ENCODE data around the gene MFNG. TPM values are rescaled to one million over a fixed set of nuclear protein-coding genes. Genes with fewer than 3 reads are reported as not detected.

Gene MFNG
- polyA plus RNA-seq, 1 donor from 2014 or later, result 0.17 TPM

- Histone ChIP-seq H3K79me2 (replicated peaks; ENCODE audit: insufficient read depth, low read length) (no peaks in the 10 kb centered on the region), H3K27me3 (ENCODE audit: insufficient read depth, low read depth, low read length) (no peaks in the 10 kb centered on the region), H3K9me3 (ENCODE audit: low read length) (no peaks in the 10 kb centered on the region), H3K36me3 (ENCODE audit: insufficient read depth, low read length) (no peaks in the 10 kb centered on the region), H3K4me3 (ENCODE audit: low read length) (no peak overlapping the region), H3F3A (ENCODE audit: insufficient read depth, low read length, poor library complexity, severe bottlenecking) (no peaks in the 10 kb centered on the region), H2AFZ (ENCODE audit: low read depth, low read length) (no peak overlapping the region), H3K4me2 (ENCODE audit: low read length) (no peak overlapping the region), H3K27ac (ENCODE audit: low read length) (no peak overlapping the region), H4K20me1 (ENCODE audit: insufficient read depth) (no peaks in the 10 kb centered on the region), H3K9ac (ENCODE audit: low read length) (no peak overlapping the region), H3K9me2 (ENCODE audit: insufficient read depth, low read length) (no peaks in the 10 kb centered on the region)
- TF ChIP-seq EP300 (conservative IDR thresholded peaks at IDR 0.05; ENCODE audit: poor library complexity, severe bottlenecking) (no peak), MXI1 (conservative IDR thresholded peaks at IDR 0.05; ENCODE audit: poor library complexity, severe bottlenecking) (no peak), RAD21 (conservative IDR thresholded peaks at IDR 0.05) (no peak)
Measured at GRCh38 chr22:37442135-37442534, 44.0 kb downstream of the MFNG start.

GRCh38 chr22:37440875-37441274 is 45.3 kb downstream of the MFNG start:
- no peaks in the 10 kb centered on the region for H3K9me3 ChIP-seq (ENCODE audit: low read length)
- no peaks in the 10 kb centered on the region for H4K20me1 ChIP-seq (ENCODE audit: insufficient read depth)
- H3K4me2 ChIP-seq (ENCODE audit: low read length), result no peak overlapping the region
- H3K79me2 ChIP-seq (replicated peaks; ENCODE audit: insufficient read depth, low read length), result no peaks in the 10 kb centered on the region
- no peak overlapping the region for H2AFZ ChIP-seq (ENCODE audit: low read depth, low read length)
- H3K9me2 ChIP-seq (ENCODE audit: insufficient read depth, low read length), result no peaks in the 10 kb centered on the region
- no peak overlapping the region for H3K9ac ChIP-seq (ENCODE audit: low read length)
- no peaks in the 10 kb centered on the region for H3K36me3 ChIP-seq (ENCODE audit: insufficient read depth, low read length)
- H3F3A ChIP-seq (ENCODE audit: insufficient read depth, low read length, poor library complexity, severe bottlenecking), result no peaks in the 10 kb centered on the region
- TF ChIP-seq REST (IDR thresholded peaks at IDR 0.05; ENCODE audit: borderline replicate concordance) (no peak), EZH2 (IDR thresholded peaks at IDR 0.05; ENCODE audit: borderline replicate concordance, insufficient read depth, low read length, poor library complexity, severe bottlenecking) (no peak)
- no peaks in the 10 kb centered on the region for H3K27me3 ChIP-seq (ENCODE audit: insufficient read depth, low read depth, low read length)
- no peak overlapping the region for H3K4me3 ChIP-seq (ENCODE audit: low read length)
- no peak overlapping the region for H3K27ac ChIP-seq (ENCODE audit: low read length)

GRCh38 chr22:37439347-37439746 is 46.8 kb downstream of the MFNG start:
- H2AFZ ChIP-seq (ENCODE audit: low read depth, low read length), result no peak overlapping the region
- H3F3A ChIP-seq (ENCODE audit: insufficient read depth, low read length, poor library complexity, severe bottlenecking), result no peaks in the 10 kb centered on the region
- H3K27ac ChIP-seq (ENCODE audit: low read length), result no peak overlapping the region
- no peak overlapping the region for H3K4me3 ChIP-seq (ENCODE audit: low read length)
- H3K4me2 ChIP-seq (ENCODE audit: low read length), result no peak overlapping the region
- no peak overlapping the region for H3K9ac ChIP-seq (ENCODE audit: low read length)
- no peaks in the 10 kb centered on the region for H4K20me1 ChIP-seq (ENCODE audit: insufficient read depth)
- H3K27me3 ChIP-seq (ENCODE audit: insufficient read depth, low read depth, low read length), result no peaks in the 10 kb centered on the region
- TF ChIP-seq TAF1 (IDR thresholded peaks at IDR 0.05; ENCODE audit: low read depth) (no peak), POLR2AphosphoS5 (IDR thresholded peaks at IDR 0.05) (no peak), SMC3 (conservative IDR thresholded peaks at IDR 0.05; ENCODE audit: poor library complexity) (no peak), EP300 (conservative IDR thresholded peaks at IDR 0.05; ENCODE audit: poor library complexity, severe bottlenecking) (no peak), MXI1 (conservative IDR thresholded peaks at IDR 0.05; ENCODE audit: poor library complexity, severe bottlenecking) (no peak), RAD21 (conservative IDR thresholded peaks at IDR 0.05) (no peak), REST (IDR thresholded peaks at IDR 0.05; ENCODE audit: borderline replicate concordance) (no peak), EZH2 (IDR thresholded peaks at IDR 0.05; ENCODE audit: borderline replicate concordance, insufficient read depth, low read length, poor library complexity, severe bottlenecking) (no peak), CTCF (IDR thresholded peaks at IDR 0.05; ENCODE audit: poor library complexity, severe bottlenecking) (no peak)
- H3K79me2 ChIP-seq (replicated peaks; ENCODE audit: insufficient read depth, low read length), result no peaks in the 10 kb centered on the region
- no peaks in the 10 kb centered on the region for H3K9me2 ChIP-seq (ENCODE audit: insufficient read depth, low read length)
- no peaks in the 10 kb centered on the region for H3K36me3 ChIP-seq (ENCODE audit: insufficient read depth, low read length)
- no peaks in the 10 kb centered on the region for H3K9me3 ChIP-seq (ENCODE audit: low read length)

Measured in neural cell (in vitro differentiated cells).